Neuronal stem cell (in vitro differentiated cells): ENCODE measurements around the gene SAV1.

Source experiments
- DNase-seq: peaks from one replicate; pipeline ENCODE4 v3.0.0-alpha.2; 2013; ENCODE audit warnings: low spot score
- H2AFZ ChIP-seq: one replicate; pipeline ENCODE4 v1.6.1; 2013; ENCODE audit warnings: mild to moderate bottlenecking, low read length, inconsistent platforms
- H2AK5ac ChIP-seq: 2 replicates; pipeline ENCODE4 v1.6.1; 2013; ENCODE audit warnings: low read depth, mild to moderate bottlenecking, inconsistent platforms, low read length, moderate library complexity, mixed read lengths
- H2BK120ac ChIP-seq: 2 replicates; pipeline ENCODE4 v1.6.1; 2013; ENCODE audit warnings: low read depth, mild to moderate bottlenecking, inconsistent platforms, low read length, moderate library complexity, mixed read lengths
- H2BK12ac ChIP-seq: one replicate; pipeline ENCODE4 v1.6.1; 2013; ENCODE audit warnings: low read length, inconsistent platforms
- H2BK15ac ChIP-seq: 2 replicates; pipeline ENCODE4 v1.6.1; 2013; ENCODE audit warnings: mild to moderate bottlenecking, low read length, inconsistent platforms, mixed read lengths
- H2BK5ac ChIP-seq: one replicate; pipeline ENCODE4 v1.6.1; 2013; ENCODE audit warnings: inconsistent platforms, mild to moderate bottlenecking, low read length, moderate library complexity
- H3K14ac ChIP-seq: one replicate; pipeline ENCODE4 v1.6.1; 2013; ENCODE audit warnings: low read length, inconsistent platforms
- H3K18ac ChIP-seq: 2 replicates; pipeline ENCODE4 v1.6.1; 2013; ENCODE audit warnings: low read length, inconsistent platforms
- H3K23ac ChIP-seq: 2 replicates; pipeline ENCODE4 v1.6.1; 2013; ENCODE audit warnings: low read depth, mild to moderate bottlenecking, mixed read lengths, low read length, inconsistent platforms; ENCODE audit not compliant: poor library complexity
- H3K27ac ChIP-seq: replicated peaks from 3 replicates; pipeline ENCODE4 v1.5.1; 2013; ENCODE audit warnings: low read length, inconsistent platforms
- H3K27me3 ChIP-seq, 3 experiments: 2 replicates each; pipeline ENCODE4 v1.6.1; 2013; ENCODE audit warnings: low read length in 3 of 3, mild to moderate bottlenecking in 2 of 3, inconsistent platforms in 1 of 3, low read depth in 1 of 3, mixed read lengths in 1 of 3, moderate library complexity in 1 of 3; ENCODE audit not compliant: control insufficient read depth in 3 of 3, insufficient read depth in 3 of 3
- H3K36me3 ChIP-seq, 2 donors: replicated peaks in 1 of 2; 2 replicates each; pipeline ENCODE4 v1.6.1; 2013; ENCODE audit warnings: low read length in 2 of 2; ENCODE audit not compliant: control insufficient read depth in 2 of 2, insufficient read depth in 2 of 2
- H3K4ac ChIP-seq: 2 replicates; pipeline ENCODE4 v1.6.1; 2013; ENCODE audit warnings: inconsistent platforms, mild to moderate bottlenecking, low read length, moderate library complexity
- H3K4me1 ChIP-seq, 2 donors: 1 replicate in 1 of 2; 2 replicates in 1 of 2; pipeline ENCODE4 v1.6.1; 2013; ENCODE audit warnings: low read length in 2 of 2, low read depth in 1 of 2; ENCODE audit not compliant: control insufficient read depth in 2 of 2, insufficient read depth in 1 of 2
- H3K4me2 ChIP-seq: one replicate; pipeline ENCODE4 v1.6.1; 2013; ENCODE audit warnings: mild to moderate bottlenecking, low read length, inconsistent platforms; ENCODE audit not compliant: insufficient read depth, poor library complexity, severe bottlenecking
- H3K4me3 ChIP-seq, 2 donors: 2 replicates each; pipeline ENCODE4 v1.5.1; 2013; ENCODE audit warnings: low read length in 2 of 2, mild to moderate bottlenecking in 2 of 2, inconsistent platforms in 1 of 2, moderate library complexity in 1 of 2
- H3K79me1 ChIP-seq: one replicate; pipeline ENCODE4 v1.6.1; 2013; ENCODE audit warnings: low read depth, mild to moderate bottlenecking, inconsistent platforms, low read length, moderate library complexity
- H3K9ac ChIP-seq: one replicate; pipeline ENCODE4 v1.6.1; 2013; ENCODE audit warnings: mild to moderate bottlenecking, low read depth, low read length, inconsistent platforms; ENCODE audit not compliant: poor library complexity
- H3K9me3 ChIP-seq, 2 donors: replicated peaks in 1 of 2; 2 replicates each; pipeline versions ENCODE3 to v1.6.1; 2013; ENCODE audit warnings: low read length in 2 of 2, mild to moderate bottlenecking in 2 of 2, inconsistent platforms in 1 of 2, low read depth in 1 of 2, mixed read lengths in 1 of 2, moderate library complexity in 1 of 2; ENCODE audit not compliant: control insufficient read depth in 2 of 2, insufficient read depth in 1 of 2
- H4K8ac ChIP-seq: one replicate; pipeline ENCODE4 v1.6.1; 2013; ENCODE audit warnings: low read depth, mild to moderate bottlenecking, inconsistent platforms, low read length, moderate library complexity
- H4K91ac ChIP-seq: one replicate; pipeline ENCODE4 v1.6.1; 2013; ENCODE audit warnings: low read length, low read depth, mild to moderate bottlenecking, inconsistent platforms; ENCODE audit not compliant: poor library complexity
- WGBS, 2 donors: extraction: QIAGEN DNeasy Blood & Tissue Kit; methylation state at CpG; one replicate each; pipeline ENCODE4 v1.1.7; 2013; ENCODE audit warnings: missing lambda C conversion rate in 2 of 2, mixed read lengths in 1 of 2; ENCODE audit not compliant: insufficient read length in 2 of 2, insufficient replicate concordance in 1 of 2; ENCODE audit errors: extremely low coverage in 2 of 2; 5-methylcytosine and 5-hydroxymethylcytosine counted together

Gene SAV1

GRCh38 chr14:50657753-50658152 is 10.4 kb downstream of the SAV1 start:
- no peak overlapping the region for H2AK5ac ChIP-seq
- H2BK5ac ChIP-seq: no peak overlapping the region
- no peak overlapping the region for H3K14ac ChIP-seq
- H3K4me1 ChIP-seq: peaks cover 0 to 7% of the 10 kb centered on the region in 2 donors
- H2BK12ac ChIP-seq: no peak overlapping the region
- H4K8ac ChIP-seq: no peak overlapping the region
- H3K4ac ChIP-seq: no peak overlapping the region
- peaks cover 0 to 14% of the 10 kb centered on the region in 2 donors for H3K9me3 ChIP-seq
- H2AFZ ChIP-seq: no peak overlapping the region
- H4K91ac ChIP-seq: no peak overlapping the region
- H3K36me3 ChIP-seq: peaks cover 4 to 26% of the 10 kb centered on the region in 2 donors
- no peak overlapping the region for H2BK120ac ChIP-seq
- DNase-seq: no peak
- H3K4me2 ChIP-seq: no peak overlapping the region
- H3K79me1 ChIP-seq: peaks cover 1% of the 10 kb centered on the region
- no peak overlapping the region for H3K27ac ChIP-seq
- H3K23ac ChIP-seq: no peak overlapping the region
- no peak overlapping the region for H3K4me3 ChIP-seq
- no peak overlapping the region for H2BK15ac ChIP-seq
- H3K18ac ChIP-seq: no peak overlapping the region
- H3K27me3 ChIP-seq: no peaks in the 10 kb centered on the region
- WGBS, 2 donors: no CpG with 5 or more reads among the region's 2 CpGs
- H3K9ac ChIP-seq: no peak overlapping the region

- Histone ChIP-seq H3K4ac (no peak overlapping the region), H3K4me1 (peaks cover 0 to 7% of the 10 kb centered on the region in 2 donors), H3K79me1 (peaks cover 1% of the 10 kb centered on the region), H2BK5ac (no peak overlapping the region), H3K4me3 (no peak overlapping the region), H4K8ac (no peak overlapping the region), H3K14ac (no peak overlapping the region), H3K18ac (no peak overlapping the region), H3K9me3 (peaks cover 0 to 13% of the 10 kb centered on the region in 2 donors), H4K91ac (no peak overlapping the region), H2AFZ (no peak overlapping the region), H3K4me2 (no peak overlapping the region), H2BK15ac (no peak overlapping the region), H3K27me3 (no peaks in the 10 kb centered on the region), H3K9ac (no peak overlapping the region), H2BK120ac (no peak overlapping the region), H2BK12ac (no peak overlapping the region), H3K23ac (no peak overlapping the region), H3K36me3 (peaks cover 4 to 19% of the 10 kb centered on the region in 2 donors), H3K27ac (no peak overlapping the region), H2AK5ac (no peak overlapping the region)
- no peak for DNase-seq
- no CpG with 5 or more reads among the region's 6 CpGs for WGBS, 2 donors
These were observed 11.3 kb downstream of the SAV1 start for GRCh38 chr14:50656776-50657175.

- H3K18ac ChIP-seq: no peak overlapping the region
- H2BK15ac ChIP-seq: no peak overlapping the region
These were observed 18.4 kb downstream of the SAV1 start for GRCh38 chr14:50649691-50650090.

GRCh38 chr14:50647753-50648152 is 20.4 kb downstream of the SAV1 start:
- Histone ChIP-seq H3K27me3 (no peaks in the 10 kb centered on the region), H3K27ac (no peak overlapping the region), H3K23ac (no peak overlapping the region), H2AFZ (no peak overlapping the region), H3K4me3 (no peak overlapping the region), H2BK120ac (no peak overlapping the region), H2BK12ac (no peak overlapping the region), H2BK15ac (no peak overlapping the region), H3K4me1 (no peaks in the 10 kb centered on the region), H3K79me1 (no peaks in the 10 kb centered on the region), H3K36me3 (peaks cover 4 to 26% of the 10 kb centered on the region in 2 donors), H4K8ac (no peak overlapping the region), H2BK5ac (no peak overlapping the region), H3K18ac (no peak overlapping the region), H2AK5ac (no peak overlapping the region), H4K91ac (no peak overlapping the region), H3K4me2 (no peak overlapping the region), H3K9ac (no peak overlapping the region), H3K9me3 (peaks cover 0 to 3% of the 10 kb centered on the region in 2 donors), H3K14ac (no peak overlapping the region), H3K4ac (no peak overlapping the region)
- DNase-seq: no peak

More at GRCh38 chr14:50649691-50650090, 18.4 kb downstream of the SAV1 start:
- Histone ChIP-seq H3K4ac (no peak overlapping the region), H3K4me1 (no peaks in the 10 kb centered on the region), H4K91ac (no peak overlapping the region), H2AK5ac (no peak overlapping the region), H3K27me3 (no peaks in the 10 kb centered on the region), H3K23ac (no peak overlapping the region), H3K14ac (no peak overlapping the region), H2BK5ac (no peak overlapping the region), H3K79me1 (no peaks in the 10 kb centered on the region), H3K4me3 (no peak overlapping the region), H3K4me2 (no peak overlapping the region), H3K9ac (no peak overlapping the region), H2BK120ac (no peak overlapping the region), H2AFZ (no peak overlapping the region), H3K36me3 (peaks cover 3 to 8% of the 10 kb centered on the region in 2 donors), H3K27ac (no peak overlapping the region), H2BK12ac (no peak overlapping the region), H3K9me3 (peaks cover 0 to 3% of the 10 kb centered on the region in 2 donors), H4K8ac (no peak overlapping the region)
- DNase-seq: no peak
